ENCODE results near the gene CAMK2G.
"Not testable (repeated sequence)": the region's sequence is repeated elsewhere in the genome, so short reads cannot be mapped to it uniquely, and the experiment has no call there.

The CAMK2G gene

DNA sequence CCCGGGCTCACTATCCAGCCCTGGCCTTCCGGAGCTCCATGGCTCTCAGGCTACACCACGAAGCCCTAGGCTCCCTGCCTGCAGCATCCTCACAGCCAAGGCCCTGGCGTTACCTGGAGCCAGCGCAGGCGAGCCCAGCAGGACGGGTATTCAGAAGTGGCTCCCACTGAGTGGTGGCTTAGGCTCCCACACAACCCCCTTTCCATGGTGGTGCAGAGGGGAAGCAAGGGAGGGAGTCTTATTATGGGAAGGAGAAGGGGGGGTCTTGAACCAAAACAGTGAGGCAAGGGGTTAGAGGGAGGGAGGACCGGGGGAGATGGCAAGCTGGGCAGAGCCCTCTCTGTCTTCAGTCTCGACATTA, 33.3 kb downstream of the CAMK2G start:
- DNase-seq (ENCODE audit: low spot score) (no peak), FAIRE-seq (no peak)

DNA sequence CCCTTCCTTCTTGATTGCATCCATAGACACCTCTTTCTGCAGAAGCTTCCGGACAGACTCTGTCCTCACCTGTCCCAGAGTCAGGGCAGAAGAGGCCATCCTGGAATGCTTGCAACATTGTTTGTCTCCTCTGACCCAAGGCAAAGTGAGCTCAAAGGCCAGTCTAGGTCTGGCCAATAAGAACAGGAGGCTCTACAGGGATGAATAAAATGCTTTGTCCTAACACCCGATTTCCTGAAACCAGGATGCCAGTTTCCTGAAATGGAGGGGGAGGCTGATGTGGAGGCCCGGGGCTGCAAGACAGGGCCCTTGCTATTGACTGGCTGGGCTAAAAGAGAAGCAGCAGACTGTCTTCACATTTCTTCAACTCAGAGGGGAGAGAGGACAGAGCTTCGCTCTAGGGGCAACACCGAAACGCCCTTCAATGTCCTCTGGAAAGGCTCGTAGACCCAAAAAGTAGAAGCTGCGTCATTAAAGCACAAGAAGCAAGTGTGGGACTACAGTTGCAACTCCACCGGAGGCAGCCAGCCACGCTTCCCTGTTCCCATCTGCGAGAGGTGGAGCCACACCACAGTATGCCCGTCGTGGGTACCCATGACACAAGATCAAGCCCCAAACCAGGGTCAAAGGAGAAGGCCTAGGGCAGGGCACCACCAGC, 33.8 kb downstream of the CAMK2G start:
- FAIRE-seq (no peak), DNase-seq (ENCODE audit: low spot score) (no peak)

DNA sequence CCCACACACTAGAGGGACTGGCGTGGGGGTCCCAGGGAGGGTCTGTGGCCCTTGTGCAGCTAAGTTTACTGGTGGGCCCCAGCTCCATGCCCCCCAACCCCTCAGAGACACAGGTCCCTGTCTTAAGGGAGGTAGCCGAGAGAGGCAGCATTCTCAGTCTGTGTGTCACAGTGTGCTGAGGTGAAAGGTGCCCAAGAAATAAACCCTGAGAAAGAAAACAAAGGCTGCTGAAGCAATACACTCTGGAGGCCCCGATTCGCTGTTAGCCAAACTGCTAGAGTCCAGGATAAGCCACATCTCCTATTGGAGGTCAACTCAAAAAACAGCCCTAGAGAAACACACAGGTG, 34.3 kb downstream of the CAMK2G start:
- DNase-seq (ENCODE audit: low spot score), result no peak
- no peak for FAIRE-seq

DNA sequence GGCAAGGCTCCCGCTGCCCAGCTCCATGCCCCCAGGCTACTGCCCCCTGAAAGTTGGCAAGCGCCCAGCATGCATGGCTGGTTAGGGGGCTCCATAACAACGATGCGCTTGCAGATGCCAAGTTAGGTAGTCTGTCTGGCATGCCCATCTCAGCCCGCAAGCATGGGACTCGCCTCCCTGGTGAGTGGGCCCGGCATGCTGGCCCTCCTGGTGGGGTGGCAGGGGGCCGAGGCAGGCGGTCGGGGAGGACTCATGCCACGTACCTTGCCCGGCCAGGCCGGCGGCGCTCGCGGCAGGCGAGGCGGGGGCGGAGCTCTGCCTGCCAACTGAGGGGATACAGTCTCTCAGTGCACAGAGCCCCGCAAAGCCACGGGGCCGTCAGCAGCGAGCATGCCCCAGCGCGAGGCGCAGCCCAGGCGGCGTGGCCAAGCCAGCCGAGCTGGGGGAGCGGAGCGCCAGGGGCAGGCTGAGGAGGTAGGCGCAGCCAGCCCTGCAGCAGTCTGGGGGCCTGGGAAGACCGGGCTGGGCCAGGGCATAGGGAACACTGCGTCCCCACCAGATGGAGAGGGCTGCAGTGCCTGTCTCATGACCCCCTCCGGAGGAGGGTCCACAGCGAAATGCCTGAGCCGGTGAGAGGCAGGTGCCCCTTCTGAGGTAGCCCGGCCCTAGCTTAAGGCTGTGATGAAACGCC, 34.9 kb downstream of the CAMK2G start:
- DNase-seq (ENCODE audit: low spot score) (no peak), FAIRE-seq (no peak)

DNA sequence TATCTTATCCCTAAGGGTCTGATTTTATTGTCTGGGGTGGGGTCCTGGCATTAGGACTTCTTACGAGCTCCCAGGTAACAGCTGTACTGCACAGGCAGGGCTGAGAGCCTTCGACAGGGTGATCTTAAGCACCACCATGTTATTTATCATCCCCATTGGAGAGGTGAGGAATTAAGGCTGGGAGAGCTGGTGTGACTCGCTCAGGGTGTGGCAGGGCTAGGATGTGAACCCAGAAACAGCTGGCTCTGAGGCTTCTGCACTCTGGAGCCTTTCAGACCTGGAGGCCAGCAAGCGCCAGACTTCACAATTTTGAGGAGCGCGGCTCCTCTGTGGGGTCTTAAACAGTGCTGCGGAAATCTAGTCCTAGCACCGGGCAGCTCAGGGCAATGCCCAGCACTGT, 35.5 kb downstream of the CAMK2G start:
- no peak for DNase-seq (ENCODE audit: low spot score)
- no peak for FAIRE-seq

DNA sequence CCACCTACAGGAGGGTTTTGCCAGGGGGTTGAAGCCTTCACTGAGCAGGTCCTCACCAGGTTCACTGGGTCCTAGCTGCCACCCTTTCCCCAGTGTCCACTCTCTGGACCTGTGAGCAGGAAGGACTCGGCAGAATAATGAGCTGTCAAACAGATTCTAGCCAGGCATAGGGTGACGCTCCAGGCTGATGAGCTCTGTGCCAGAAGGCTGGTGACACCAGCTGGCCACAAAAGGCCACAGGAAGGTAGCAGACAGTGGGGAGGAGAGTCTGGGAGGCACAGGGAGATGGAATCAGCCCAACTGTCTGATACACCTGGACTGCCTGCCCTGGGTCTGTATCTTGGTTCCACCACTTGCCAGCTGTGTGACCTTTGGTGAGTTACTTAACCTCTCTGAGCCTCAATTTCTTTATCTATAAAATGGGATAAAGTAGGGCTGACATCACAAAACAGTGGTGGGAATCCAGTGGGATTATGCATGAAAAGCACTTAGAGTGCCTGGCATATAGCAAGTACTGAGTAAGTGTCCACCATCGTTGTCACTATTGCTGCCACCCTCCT, 36.3 kb downstream of the CAMK2G start:
- no peak for DNase-seq (ENCODE audit: low spot score)
- FAIRE-seq, result no peak

DNA sequence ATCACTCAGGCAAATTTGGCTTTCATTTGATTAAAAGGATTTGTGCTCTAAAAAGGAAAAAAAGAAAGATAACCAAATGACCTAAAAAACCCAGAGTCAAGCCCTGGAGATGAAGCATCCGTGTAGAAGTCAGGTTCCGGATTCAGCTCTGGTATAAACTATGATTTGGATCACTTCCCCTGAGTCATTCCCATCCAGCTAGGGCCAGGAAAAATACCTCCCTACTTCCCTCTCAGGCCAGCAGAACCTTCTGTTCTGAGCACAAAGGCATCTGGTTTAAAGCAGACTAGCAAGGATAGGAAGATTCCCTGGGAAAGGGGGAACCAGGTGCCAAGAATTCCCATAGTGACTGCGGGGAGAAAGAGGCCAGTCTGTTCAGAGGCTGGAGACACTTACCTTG, 37.3 kb downstream of the CAMK2G start:
- DNase-seq (ENCODE audit: low spot score), result no peak
- no peak for FAIRE-seq

DNA sequence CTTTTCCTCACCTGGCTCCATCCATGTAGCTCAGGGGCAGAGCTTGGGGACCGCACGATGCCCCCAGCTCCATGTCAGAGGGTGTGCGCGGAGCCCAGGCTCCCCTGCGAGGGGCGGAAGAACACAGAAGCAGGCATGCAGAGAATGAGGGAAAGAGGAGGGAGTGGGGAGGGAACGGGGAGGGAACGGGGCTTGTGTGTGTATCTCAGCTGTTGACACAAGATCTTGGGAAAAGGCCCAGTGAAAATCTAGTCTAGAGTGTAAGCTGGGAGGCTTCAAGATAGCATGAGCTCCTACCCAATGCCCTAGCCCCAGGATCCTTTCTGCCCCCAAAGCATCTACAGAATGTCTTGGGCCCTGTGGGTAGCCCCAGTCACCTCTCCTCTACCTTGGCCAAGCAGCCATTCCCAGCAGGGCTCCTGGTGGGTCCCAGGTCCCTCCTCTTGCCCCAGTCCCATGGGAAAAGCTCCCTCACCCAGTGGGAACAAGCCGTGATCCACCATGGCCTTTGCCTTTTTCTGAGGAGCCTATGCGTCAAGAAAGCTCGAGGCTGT, 37.9 kb downstream of the CAMK2G start:
- DNase-seq (ENCODE audit: low spot score), result no peak
- FAIRE-seq, result no peak

DNA sequence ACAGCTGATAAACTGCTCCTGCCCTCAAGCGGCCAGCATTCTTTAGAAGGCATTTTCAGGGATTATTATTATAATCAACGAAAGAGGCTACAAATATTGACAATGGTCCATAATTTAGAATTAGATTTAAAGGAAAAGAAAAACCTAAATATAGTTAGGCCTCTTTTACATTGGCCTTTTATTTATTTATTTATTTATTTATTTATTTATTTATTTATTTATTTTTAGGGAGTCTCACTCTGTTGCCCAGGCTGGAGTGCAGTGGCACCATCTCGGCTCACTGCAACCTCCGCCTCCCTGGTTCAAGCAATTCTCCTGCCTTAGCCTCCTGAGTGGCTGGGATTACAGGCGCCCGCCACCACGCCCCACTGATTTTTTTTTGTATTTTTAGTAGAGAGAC, 45.3 kb downstream of the CAMK2G start:
- not testable (repeated sequence) for FAIRE-seq; DNase-seq (ENCODE audit: low spot score)

DNA sequence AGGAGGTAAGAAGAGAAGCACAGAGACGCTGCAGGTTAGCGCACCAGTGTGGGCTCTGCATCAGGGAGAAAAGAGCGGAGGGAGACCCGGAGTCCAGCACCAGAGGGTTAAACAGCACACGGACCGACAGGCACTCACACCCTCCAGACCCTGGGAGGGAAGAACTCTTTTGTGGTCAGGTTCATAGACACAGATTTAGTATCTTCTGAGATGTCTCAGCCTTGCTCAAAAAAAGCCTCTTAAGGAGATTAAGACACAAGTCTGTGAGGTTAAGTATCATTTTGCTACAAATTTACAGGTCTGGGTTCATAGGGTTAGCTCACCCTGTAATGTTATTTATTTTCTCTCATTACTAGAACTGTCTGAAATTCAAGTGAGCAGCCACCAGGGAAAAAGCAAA, 46.2 kb downstream of the CAMK2G start:
- no peak for FAIRE-seq
- no peak for DNase-seq (ENCODE audit: low spot score)

DNA sequence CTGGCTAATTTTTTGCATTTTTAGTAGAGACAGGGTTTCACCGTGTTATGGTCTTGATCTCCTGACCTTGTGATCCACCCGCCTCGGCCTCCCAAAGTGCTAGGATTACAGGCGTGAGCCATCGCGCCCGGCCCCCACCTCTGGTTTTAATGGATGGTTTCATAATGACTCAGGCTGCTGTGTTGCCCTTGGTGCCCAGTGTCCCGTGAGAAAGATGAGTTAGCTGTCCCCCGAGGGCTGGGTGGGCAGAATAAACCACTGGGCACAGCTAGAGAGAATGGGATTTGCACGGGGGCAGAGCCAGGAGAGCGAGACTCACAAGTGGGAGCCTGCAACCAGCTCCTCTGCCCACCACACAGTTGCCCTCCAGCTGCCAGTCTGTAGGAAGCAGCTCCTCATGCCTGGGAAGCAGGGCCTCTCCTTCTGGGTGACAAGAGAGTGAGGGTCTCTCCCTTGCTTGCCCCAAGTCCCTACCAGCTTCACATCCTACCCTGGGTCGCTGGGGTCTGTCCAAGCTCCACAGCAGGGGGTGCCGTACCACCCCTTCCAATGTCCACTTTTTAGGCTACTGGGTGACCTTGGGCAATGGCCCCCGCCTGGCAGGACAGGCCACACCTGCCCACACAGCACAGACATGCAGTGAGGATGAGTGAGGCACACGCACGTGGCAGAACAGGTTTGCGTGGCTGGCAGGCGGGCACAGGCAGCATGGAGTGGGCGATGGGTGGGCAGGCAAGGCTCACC, 46.8 kb downstream of the CAMK2G start:
- peak; percentile 84 for FAIRE-seq
- peak; percentile 83 for DNase-seq (ENCODE audit: low spot score)

DNA sequence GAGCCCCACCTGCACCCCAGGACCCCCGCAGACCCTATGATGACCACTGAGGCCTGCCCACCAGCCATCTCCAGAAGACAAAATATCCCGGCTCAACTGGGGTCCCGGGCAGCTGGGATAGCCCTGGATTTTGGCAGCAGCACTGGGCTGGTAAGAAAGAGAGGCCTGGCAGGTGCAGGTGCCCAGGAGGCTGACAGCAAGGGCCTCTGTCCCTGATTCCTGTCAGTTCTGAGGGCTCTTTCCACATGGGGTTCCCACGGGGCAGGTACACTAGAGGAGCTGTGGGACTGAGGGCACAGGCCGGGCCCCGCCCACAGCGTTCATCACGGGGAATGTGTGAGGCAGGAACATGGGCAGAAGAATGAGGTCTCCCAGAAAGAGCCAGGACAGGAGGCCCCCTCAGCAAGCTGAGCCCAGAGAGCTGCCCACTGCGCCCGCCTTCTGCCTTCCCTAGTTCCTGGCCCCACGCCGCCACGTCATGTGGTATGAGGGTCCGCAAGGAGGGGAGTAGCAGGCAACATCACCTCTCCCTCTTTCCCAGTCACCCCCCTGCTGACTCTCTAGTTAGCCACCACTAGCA, 50.1 kb downstream of the CAMK2G start:
- FAIRE-seq (no peak), DNase-seq (ENCODE audit: low spot score) (no peak)

DNA sequence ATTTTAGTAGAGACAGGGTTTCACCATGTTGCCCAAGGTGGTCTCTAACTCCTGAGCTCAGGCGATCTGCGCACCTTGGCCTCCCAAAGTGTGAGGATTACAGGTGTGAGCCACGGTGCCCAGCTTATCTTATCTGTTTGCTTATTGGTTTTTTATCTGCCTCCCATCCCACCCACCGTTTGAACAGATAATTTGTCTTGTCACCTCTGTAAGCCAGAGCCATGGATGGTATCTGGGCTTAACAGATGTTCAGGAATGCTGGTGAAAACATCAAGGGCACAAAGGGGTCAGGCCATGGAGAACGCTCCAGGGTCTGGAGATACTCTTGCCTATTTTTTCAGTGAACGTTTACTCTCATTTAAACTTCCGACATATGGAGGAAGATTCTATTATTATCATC, 51.0 kb downstream of the CAMK2G start:
- FAIRE-seq (no peak), DNase-seq (ENCODE audit: low spot score) (no peak)

DNA sequence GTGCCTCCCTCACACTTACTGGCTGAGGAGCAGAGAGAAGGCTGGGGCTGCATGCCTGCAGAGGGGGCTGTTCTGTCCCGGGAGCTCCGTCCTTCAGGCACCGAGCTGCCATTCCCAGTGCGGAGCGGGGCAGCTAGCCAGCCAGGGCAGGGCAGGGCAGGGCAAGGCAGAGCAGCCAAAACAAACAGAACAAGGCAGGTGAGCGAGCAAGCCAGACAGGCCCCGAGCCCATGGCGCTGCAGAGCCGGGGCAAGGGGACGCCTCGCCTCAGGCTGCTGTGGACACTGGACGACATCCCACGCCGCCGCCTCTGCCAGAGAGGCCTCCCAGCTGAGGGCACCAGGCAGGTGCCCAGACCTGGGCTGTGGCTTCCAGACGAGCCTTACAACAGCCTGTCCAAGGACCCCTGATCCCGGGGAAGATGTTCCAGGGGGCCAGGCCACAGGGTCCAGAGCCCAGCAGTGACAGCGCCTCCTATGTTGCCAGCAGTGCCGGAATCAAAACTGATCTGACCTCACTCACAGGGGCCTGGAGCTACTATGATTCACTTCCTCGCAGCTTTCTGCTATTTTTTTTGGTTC, 54.8 kb downstream of the CAMK2G start:
- FAIRE-seq (no peak), DNase-seq (ENCODE audit: low spot score) (no peak)

DNA sequence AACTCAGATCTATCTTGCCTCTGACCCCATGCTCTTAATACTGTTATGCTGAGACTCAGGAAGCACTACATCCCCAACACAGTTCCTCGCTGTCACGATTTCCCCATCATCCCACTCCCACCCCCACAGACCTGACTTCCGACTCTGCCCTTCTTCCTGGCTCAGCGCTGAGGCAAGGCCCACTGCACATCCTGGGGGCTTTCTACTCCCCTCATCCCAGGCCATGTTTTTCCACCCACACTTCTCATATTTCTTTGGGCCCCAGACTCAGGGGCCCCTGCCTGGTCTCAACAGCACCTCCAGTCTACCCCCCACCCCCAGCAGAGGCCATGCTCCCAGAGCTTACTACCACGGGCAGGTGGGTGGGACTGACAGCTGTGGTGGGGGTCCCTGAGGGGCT, 55.3 kb downstream of the CAMK2G start:
- FAIRE-seq (no peak), DNase-seq (ENCODE audit: low spot score) (no peak)

DNA sequence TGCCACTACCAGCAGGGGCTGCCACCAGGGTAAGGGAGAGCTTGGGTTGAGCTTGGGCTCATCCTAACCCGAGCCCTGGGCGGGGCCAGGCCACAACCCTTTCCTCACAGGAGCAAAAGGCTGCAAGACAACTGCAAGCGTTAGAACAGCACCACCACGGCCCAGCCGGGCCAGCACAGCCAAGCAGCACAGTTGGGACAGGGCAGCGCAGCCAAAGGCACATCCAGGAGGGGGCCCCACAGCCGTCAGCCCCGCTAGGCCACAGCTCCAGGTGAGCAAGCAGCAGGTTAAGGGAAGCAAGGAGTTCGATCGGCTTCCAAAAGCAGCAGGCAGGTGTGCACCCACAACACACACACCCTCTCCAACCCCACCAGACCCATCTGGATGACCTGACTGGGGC, 56.0 kb downstream of the CAMK2G start:
- FAIRE-seq (no peak), DNase-seq (ENCODE audit: low spot score) (no peak)

DNA sequence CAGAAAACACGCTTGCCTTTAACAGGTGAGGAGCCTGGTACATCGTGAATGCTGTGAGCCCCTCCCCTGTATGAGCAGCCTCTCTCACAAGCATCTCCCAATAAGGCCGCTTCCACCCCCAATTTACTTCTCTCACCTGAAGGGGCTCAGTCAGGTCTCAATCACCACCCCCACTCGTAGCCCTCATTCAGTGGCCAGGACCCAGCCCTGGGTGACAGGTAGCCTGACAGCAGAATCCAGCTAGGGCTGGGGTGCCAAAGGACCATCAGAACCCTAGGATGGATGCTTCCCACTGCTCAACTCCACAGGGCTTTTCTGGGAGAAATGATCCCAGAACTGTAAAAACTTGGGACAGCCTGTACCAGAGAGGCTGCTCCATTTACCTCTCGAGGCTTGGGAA, 56.5 kb downstream of the CAMK2G start:
- FAIRE-seq (no peak), DNase-seq (ENCODE audit: low spot score) (no peak)

DNA sequence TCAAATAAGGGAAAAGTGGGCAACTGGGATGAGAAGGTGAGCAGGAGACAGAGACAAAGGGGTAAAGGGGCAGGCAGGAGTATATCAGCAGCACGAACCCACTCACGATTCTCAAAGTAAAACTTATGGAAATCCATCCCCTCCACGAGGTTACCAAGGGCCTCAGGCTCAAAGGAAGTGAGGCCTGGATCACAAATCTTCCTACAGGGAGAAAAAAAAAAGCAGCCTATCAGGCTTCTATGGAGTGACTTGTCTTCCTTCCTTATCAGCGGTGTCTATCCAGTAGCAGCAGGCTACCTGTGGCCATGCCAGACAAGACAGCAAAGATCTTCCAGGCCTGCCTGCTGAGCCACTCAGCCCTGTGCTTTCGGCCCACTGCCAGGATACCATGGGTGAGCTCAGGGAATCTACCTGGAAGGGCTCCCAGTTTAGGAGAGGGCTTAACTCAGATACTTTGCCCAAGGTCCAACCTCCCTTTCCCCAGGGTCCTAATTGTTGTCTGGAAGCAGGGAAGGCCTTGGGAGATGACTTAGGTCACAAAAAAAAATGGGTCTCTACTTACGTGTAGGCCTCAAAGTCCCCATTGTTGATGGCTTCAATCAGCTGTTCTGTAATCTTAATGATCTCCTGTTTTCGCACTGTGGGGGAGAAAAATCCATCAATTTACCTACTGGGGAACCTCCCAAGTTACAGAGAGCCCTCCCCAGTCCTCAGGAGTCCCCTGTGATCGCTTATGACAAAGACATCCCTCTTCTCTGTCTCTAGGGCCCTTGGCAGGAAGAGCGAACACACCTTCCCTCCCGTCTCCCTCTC, 57.2 kb downstream of the CAMK2G start:
- DNase-seq (ENCODE audit: low spot score), result no peak
- FAIRE-seq, result no peak

DNA sequence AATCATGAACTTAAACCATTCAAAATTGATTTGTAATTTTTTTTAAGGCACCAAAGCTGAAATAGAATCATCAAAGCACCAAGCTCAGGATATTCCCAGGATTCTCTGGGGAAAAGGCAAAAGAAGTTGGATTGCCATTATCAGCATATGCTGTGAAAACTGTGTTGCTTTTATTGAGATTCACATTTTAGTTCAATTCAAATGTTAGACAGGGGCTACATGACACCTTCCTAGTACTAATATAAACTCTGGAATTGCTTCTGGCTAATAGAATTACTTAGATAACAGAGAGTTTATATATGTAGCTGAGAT, 58.7 kb downstream of the CAMK2G start:
- DNase-seq (ENCODE audit: low spot score), result no peak
- no peak for FAIRE-seq

DNA sequence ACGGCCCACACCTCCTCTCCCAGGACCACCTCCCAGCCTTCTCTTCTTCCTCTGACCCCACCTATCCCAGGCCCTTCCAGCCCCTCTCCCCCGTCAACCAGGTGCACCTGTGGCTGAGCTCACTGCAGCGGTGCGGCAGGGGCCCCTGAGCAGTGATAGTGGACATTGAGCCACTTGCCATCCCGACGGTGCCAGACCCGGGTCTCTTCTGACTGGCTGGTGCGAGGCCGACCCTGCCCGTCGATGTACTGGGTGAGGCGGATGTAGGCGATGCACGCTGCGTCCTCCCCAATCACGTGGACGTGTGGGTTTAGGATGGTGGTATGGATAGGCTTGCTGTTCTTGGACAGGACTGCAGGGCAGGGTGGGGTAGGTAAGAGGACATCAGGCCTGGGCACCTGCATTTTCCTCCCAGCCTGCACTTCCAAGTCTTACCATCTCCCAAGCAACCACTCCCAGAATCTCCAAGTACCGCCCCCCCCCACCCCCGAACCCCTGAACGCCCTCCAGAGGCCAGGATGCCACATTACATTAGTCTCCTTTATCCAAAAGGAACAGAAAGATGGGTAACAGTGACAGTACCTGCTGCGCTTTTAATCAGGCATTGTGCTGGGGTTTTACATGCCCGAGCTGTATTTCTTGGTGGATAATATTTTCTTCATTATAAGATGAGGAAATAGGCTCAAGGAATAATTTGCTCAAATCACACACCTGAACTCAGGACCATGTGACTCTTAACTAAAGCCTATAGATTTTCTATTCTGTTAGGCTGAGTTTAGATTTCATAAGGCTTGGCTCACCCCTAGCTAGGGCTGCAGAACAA, 59.2 kb downstream of the CAMK2G start:
- FAIRE-seq (no peak), DNase-seq (ENCODE audit: low spot score) (peak; percentile 15)

Data from RCC 7860 (cell line).